GM23338 (cell line): ENCODE data around the gene TXLNB.

Experiments
- REST ChIP-seq: IDR thresholded peaks from one replicate; pipeline ENCODE4 v1.6.1; 2018; ENCODE audit warnings: antibody characterized with exemption; ENCODE audit not compliant: unreplicated experiment
- TF ChIP-seq, protein P1 (sequence below), 2 experiments: fragments of 200-600 bp in 1 of 2; sonication (generic) in 1 of 2; conservative IDR thresholded peaks; 2 replicates each; pipeline versions ENCODE4 v1.5.1 to v1.6.1; 2016 to 2017; ENCODE audit warnings: antibody characterized with exemption in 2 of 2, low read depth in 2 of 2, mild to moderate bottlenecking in 2 of 2, moderate library complexity in 1 of 2

GRCh38 chr6:139336488-139336887, 44.7 kb upstream of the TXLNB start:
- no peak for TF ChIP-seq REST
- TF ChIP-seq, protein P1, sequence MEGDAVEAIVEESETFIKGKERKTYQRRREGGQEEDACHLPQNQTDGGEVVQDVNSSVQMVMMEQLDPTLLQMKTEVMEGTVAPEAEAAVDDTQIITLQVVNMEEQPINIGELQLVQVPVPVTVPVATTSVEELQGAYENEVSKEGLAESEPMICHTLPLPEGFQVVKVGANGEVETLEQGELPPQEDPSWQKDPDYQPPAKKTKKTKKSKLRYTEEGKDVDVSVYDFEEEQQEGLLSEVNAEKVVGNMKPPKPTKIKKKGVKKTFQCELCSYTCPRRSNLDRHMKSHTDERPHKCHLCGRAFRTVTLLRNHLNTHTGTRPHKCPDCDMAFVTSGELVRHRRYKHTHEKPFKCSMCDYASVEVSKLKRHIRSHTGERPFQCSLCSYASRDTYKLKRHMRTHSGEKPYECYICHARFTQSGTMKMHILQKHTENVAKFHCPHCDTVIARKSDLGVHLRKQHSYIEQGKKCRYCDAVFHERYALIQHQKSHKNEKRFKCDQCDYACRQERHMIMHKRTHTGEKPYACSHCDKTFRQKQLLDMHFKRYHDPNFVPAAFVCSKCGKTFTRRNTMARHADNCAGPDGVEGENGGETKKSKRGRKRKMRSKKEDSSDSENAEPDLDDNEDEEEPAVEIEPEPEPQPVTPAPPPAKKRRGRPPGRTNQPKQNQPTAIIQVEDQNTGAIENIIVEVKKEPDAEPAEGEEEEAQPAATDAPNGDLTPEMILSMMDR (conservative IDR thresholded peaks at IDR 0.05; ENCODE audit: low read depth in 2 of 2): no peak
